Measurements from ENCODE around the gene GJB1.
"Not testable (repeated sequence)": the region's sequence is repeated elsewhere in the genome, so short reads cannot be mapped to it uniquely, and the experiment has no call there.

Gene GJB1

GRCh38 chrX:71256051-71256450, 33.0 kb downstream of the GJB1 start:
- Histone ChIP-seq H3K9me3 (replicated peaks; ENCODE audit: insufficient read depth, low read length) (no peaks in the 10 kb centered on the region), H3K4me3 (ENCODE audit: low read length) (no peak overlapping the region), H2AFZ (ENCODE audit: low read length) (no peak overlapping the region), H3K9me2 (replicated peaks; ENCODE audit: insufficient read depth, low read length) (no peaks in the 10 kb centered on the region), H3K4me2 (ENCODE audit: low read depth, low read length) (no peak overlapping the region), H3K4me1 (ENCODE audit: low read length) (no peaks in the 10 kb centered on the region), H3K79me2 (ENCODE audit: low read length) (peaks cover 7% of the 10 kb centered on the region; the same call in 1 of the 2 replicates), H3K27me3 (replicated peaks; ENCODE audit: insufficient read depth, low read length) (no peaks in the 10 kb centered on the region), H3K36me3 (replicated peaks; ENCODE audit: insufficient read depth, low read length) (no peaks in the 10 kb centered on the region), H3F3A (ENCODE audit: insufficient read depth, low read length) (no peaks in the 10 kb centered on the region), H3K27ac (ENCODE audit: low read length) (no peak overlapping the region), H4K20me1 (ENCODE audit: insufficient read depth, low read length) (no peaks in the 10 kb centered on the region), H3K9ac (ENCODE audit: low read length) (no peak overlapping the region)
- TF ChIP-seq EZH2phosphoT487 (IDR thresholded peaks at IDR 0.05; ENCODE audit: low read length) (no peak), EZH2 (optimal IDR thresholded peaks at IDR 0.05; ENCODE audit: low read depth, low read length) (no peak)
- TF ChIP-seq, protein P1, sequence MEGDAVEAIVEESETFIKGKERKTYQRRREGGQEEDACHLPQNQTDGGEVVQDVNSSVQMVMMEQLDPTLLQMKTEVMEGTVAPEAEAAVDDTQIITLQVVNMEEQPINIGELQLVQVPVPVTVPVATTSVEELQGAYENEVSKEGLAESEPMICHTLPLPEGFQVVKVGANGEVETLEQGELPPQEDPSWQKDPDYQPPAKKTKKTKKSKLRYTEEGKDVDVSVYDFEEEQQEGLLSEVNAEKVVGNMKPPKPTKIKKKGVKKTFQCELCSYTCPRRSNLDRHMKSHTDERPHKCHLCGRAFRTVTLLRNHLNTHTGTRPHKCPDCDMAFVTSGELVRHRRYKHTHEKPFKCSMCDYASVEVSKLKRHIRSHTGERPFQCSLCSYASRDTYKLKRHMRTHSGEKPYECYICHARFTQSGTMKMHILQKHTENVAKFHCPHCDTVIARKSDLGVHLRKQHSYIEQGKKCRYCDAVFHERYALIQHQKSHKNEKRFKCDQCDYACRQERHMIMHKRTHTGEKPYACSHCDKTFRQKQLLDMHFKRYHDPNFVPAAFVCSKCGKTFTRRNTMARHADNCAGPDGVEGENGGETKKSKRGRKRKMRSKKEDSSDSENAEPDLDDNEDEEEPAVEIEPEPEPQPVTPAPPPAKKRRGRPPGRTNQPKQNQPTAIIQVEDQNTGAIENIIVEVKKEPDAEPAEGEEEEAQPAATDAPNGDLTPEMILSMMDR (IDR thresholded peaks at IDR 0.05; ENCODE audit: low read length): no peak
- DNase-seq: no peak

GRCh38 chrX:71256856-71257255, 33.8 kb downstream of the GJB1 start:
- Histone ChIP-seq H3K36me3 (replicated peaks; ENCODE audit: insufficient read depth, low read length) (no peaks in the 10 kb centered on the region), H3K79me2 (ENCODE audit: low read length) (peaks cover 7% of the 10 kb centered on the region; the same call in 1 of the 2 replicates), H3K9me2 (replicated peaks; ENCODE audit: insufficient read depth, low read length) (no peaks in the 10 kb centered on the region), H3K27me3 (replicated peaks; ENCODE audit: insufficient read depth, low read length) (no peaks in the 10 kb centered on the region), H3K4me1 (ENCODE audit: low read length) (no peaks in the 10 kb centered on the region), H3K9ac (ENCODE audit: low read length) (no peak overlapping the region), H3K27ac (ENCODE audit: low read length) (no peak overlapping the region), H3F3A (ENCODE audit: insufficient read depth, low read length) (no peaks in the 10 kb centered on the region), H4K20me1 (ENCODE audit: insufficient read depth, low read length) (no peaks in the 10 kb centered on the region), H3K4me3 (ENCODE audit: low read length) (no peak overlapping the region), H3K4me2 (ENCODE audit: low read depth, low read length) (no peak overlapping the region), H3K9me3 (replicated peaks; ENCODE audit: insufficient read depth, low read length) (no peaks in the 10 kb centered on the region), H2AFZ (ENCODE audit: low read length) (no peak overlapping the region)
- TF ChIP-seq, protein P1 (IDR thresholded peaks at IDR 0.05; ENCODE audit: low read length): no peak
- no peak for TF ChIP-seq EZH2phosphoT487 (IDR thresholded peaks at IDR 0.05; ENCODE audit: low read length)
- TF ChIP-seq EZH2 (optimal IDR thresholded peaks at IDR 0.05; ENCODE audit: low read depth, low read length): no peak
- no peak for DNase-seq

DNA sequence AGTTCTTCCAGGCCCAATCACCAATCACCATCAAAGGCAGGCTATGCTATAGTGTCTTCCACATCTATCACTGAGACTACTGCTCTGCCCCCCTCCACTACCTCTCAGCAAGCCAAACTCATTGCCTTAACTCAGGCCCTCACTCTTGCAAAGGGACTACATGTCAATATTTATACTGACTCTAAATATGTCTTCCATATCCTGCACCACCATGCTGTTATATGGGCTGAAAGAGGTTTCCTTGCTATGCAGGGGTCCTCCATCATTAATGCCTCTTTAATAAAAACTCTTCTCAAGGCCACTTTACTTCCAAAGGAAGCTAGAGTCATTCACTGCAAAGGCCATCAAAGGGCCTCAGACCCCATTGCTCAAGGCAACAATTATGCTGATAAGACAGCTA, 45.6 kb downstream of the GJB1 start:
- H3K4me1 ChIP-seq (ENCODE audit: low read length); H3K27me3 ChIP-seq (replicated peaks; ENCODE audit: insufficient read depth, low read length); H3F3A ChIP-seq (ENCODE audit: insufficient read depth, low read length); H3K4me2 ChIP-seq (ENCODE audit: low read depth, low read length); H3K36me3 ChIP-seq (replicated peaks; ENCODE audit: insufficient read depth, low read length); DNase-seq; H2AFZ ChIP-seq (ENCODE audit: low read length); H3K4me3 ChIP-seq (ENCODE audit: low read length); H3K27ac ChIP-seq (ENCODE audit: low read length); H3K79me2 ChIP-seq (ENCODE audit: low read length); H4K20me1 ChIP-seq (ENCODE audit: insufficient read depth, low read length); H3K9me3 ChIP-seq (replicated peaks; ENCODE audit: insufficient read depth, low read length); H3K9ac ChIP-seq (ENCODE audit: low read length); H3K9me2 ChIP-seq (replicated peaks; ENCODE audit: insufficient read depth, low read length): not testable (repeated sequence)

DNA sequence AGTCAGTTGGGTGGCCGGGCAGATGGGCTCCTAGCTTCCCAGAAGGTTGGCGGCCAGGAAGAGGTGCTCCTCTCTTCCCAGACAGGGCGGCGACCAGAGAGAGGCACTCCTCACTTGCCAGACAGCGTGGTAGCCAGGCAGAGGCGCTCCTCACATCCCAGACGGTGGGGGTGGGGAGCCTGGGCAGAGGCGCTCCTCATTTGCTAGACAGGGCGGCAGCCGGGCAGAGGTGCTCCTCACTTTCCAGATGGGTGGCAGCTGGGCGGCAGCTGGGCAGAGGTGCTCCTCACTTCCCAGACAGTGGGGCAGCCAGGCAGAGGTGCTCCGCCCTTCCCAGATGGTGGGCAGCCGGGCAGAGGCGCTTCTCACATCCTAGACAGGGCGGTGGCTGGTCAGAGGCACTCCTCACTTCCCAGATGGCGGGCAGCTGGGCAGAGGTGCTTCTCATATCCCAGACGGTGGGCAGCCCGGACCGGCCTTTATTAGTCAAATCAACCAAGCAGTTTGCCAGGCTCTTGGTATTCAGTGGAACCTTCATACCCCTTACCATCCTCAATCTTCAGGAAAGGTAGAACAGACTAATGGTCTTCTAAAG, 46.9 kb downstream of the GJB1 start:
- H2AFZ ChIP-seq (ENCODE audit: low read length): no peak overlapping the region
- H4K20me1 ChIP-seq (ENCODE audit: insufficient read depth, low read length): no peaks in the 10 kb centered on the region
- TF ChIP-seq EZH2phosphoT487 (IDR thresholded peaks at IDR 0.05; ENCODE audit: low read length): no peak
- no peak for TF ChIP-seq EZH2 (optimal IDR thresholded peaks at IDR 0.05; ENCODE audit: low read depth, low read length)
- TF ChIP-seq, protein P1 (IDR thresholded peaks at IDR 0.05; ENCODE audit: low read length): no peak

DNA sequence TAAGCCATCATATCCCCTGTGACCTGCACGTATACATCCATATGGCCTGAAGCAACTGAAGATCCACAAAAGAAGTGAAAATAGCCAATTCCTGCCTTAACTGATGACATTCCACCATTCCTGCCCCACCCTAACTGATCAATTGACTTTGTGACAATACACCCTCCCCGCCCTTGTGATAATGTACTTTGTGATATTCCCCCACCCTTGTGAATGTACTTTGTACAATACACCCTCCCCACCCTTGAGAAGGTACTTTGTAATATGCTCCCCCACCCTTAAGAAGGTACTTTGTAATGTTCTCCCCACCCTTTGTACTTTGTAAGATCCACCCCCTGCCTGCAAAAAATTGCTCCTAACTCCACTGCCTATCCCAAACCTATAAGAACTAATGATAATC, 49.3 kb downstream of the GJB1 start:
- not testable (repeated sequence) for DNase-seq; H2AFZ ChIP-seq (ENCODE audit: low read length); H3K4me3 ChIP-seq (ENCODE audit: low read length); H3K9me2 ChIP-seq (replicated peaks; ENCODE audit: insufficient read depth, low read length); H3K9me3 ChIP-seq (replicated peaks; ENCODE audit: insufficient read depth, low read length); H3K4me2 ChIP-seq (ENCODE audit: low read depth, low read length); H4K20me1 ChIP-seq (ENCODE audit: insufficient read depth, low read length); H3K4me1 ChIP-seq (ENCODE audit: low read length); H3K9ac ChIP-seq (ENCODE audit: low read length); H3F3A ChIP-seq (ENCODE audit: insufficient read depth, low read length); H3K79me2 ChIP-seq (ENCODE audit: low read length); H3K36me3 ChIP-seq (replicated peaks; ENCODE audit: insufficient read depth, low read length); H3K27ac ChIP-seq (ENCODE audit: low read length); H3K27me3 ChIP-seq (replicated peaks; ENCODE audit: insufficient read depth, low read length)

More for the DNA sequence above, 46.9 kb downstream of the GJB1 start:
- H3F3A ChIP-seq (ENCODE audit: insufficient read depth, low read length): no peaks in the 10 kb centered on the region
- no peak overlapping the region for H3K27ac ChIP-seq (ENCODE audit: low read length)
- no peak overlapping the region for H3K9ac ChIP-seq (ENCODE audit: low read length)
- no peak overlapping the region for H3K4me2 ChIP-seq (ENCODE audit: low read depth, low read length)
- DNase-seq: no peak
- no peaks in the 10 kb centered on the region for H3K9me2 ChIP-seq (replicated peaks; ENCODE audit: insufficient read depth, low read length)
- no peaks in the 10 kb centered on the region for H3K36me3 ChIP-seq (replicated peaks; ENCODE audit: insufficient read depth, low read length)
- no peaks in the 10 kb centered on the region for H3K9me3 ChIP-seq (replicated peaks; ENCODE audit: insufficient read depth, low read length)
- H3K4me3 ChIP-seq (ENCODE audit: low read length): no peak overlapping the region
- no peaks in the 10 kb centered on the region for H3K79me2 ChIP-seq (ENCODE audit: low read length)
- no peaks in the 10 kb centered on the region for H3K27me3 ChIP-seq (replicated peaks; ENCODE audit: insufficient read depth, low read length)
- H3K4me1 ChIP-seq (ENCODE audit: low read length): no peaks in the 10 kb centered on the region

Measured in MM.1S (cell line).